D721Med (cell line): ENCODE results near the gene ARHGAP32.

Experiments used
- DNase-seq: peaks from one replicate; pipeline ENCODE4 v3.0.0; 2011; ENCODE audit warnings: low spot score; ENCODE audit not compliant: insufficient read length
- FAIRE-seq: peaks from 2 replicates; lab custom pipeline; 2011; peaks lifted over from hg19 to GRCh38; lab: Jason Lieb, UNC
- TF ChIP-seq, protein P1 (sequence below): IDR thresholded peaks from 2 replicates; pipeline ENCODE4 v1.5.1; 2012; ENCODE audit warnings: mild to moderate bottlenecking, control low read depth; ENCODE audit not compliant: insufficient read depth; ENCODE audit errors: missing control alignments

Gene ARHGAP32

DNA sequence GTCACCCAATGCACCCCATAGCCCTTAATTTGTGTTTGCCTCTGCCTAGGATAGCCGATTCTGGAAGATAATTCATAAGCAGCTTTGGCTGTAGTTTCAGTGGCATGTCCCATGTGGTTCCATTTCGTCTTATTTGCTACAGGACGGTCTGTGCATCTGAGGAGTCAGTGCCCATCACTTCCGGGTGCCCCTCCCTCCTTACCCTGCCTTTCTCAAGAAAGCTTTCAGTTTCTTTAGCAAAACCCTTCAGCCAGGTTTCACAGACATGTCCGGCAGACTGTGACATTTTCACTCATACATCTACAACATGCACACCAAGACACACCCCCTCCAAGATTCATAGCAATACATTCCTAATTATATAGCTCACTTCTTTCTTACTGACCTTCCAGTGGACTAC, 263.7 kb downstream of the ARHGAP32 start:
- TF ChIP-seq, protein P1, sequence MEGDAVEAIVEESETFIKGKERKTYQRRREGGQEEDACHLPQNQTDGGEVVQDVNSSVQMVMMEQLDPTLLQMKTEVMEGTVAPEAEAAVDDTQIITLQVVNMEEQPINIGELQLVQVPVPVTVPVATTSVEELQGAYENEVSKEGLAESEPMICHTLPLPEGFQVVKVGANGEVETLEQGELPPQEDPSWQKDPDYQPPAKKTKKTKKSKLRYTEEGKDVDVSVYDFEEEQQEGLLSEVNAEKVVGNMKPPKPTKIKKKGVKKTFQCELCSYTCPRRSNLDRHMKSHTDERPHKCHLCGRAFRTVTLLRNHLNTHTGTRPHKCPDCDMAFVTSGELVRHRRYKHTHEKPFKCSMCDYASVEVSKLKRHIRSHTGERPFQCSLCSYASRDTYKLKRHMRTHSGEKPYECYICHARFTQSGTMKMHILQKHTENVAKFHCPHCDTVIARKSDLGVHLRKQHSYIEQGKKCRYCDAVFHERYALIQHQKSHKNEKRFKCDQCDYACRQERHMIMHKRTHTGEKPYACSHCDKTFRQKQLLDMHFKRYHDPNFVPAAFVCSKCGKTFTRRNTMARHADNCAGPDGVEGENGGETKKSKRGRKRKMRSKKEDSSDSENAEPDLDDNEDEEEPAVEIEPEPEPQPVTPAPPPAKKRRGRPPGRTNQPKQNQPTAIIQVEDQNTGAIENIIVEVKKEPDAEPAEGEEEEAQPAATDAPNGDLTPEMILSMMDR = no peak
- FAIRE-seq = no peak

DNA sequence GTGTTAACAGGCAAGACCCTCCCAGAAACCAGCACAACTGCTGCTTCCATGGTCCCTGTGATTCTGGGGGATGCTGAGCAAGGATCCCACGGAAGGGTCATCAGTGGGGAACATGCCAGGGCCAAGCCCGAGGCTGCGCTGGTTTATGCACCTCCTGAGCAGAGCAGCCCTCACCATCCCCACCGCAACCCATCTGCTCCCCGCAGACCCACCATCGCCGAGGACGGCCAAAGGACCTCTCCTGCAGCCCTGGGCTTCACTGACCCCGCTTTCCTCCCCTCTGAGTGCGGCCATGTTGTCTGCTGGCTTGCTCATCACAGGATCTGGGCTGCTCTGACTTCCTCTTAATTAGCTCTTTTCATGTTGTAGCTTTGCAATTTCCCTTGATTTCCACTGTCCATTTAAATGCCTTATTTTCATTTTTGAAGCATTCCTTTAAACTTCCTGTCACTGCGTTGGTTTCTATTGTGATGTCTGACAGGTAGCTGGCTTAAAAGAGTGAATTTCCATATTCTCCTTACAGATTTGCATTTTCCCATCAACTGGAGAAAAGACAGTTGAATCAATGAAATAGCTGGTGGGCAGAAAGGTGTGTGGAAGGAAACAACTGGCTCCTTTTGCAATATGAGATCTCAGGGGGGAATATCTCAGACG, 264.3 kb downstream of the ARHGAP32 start:
- no peak for FAIRE-seq
- TF ChIP-seq, protein P1 = no peak
- no peak for DNase-seq

More for the DNA sequence above, 263.7 kb downstream of the ARHGAP32 start:
- no peak for DNase-seq

DNA sequence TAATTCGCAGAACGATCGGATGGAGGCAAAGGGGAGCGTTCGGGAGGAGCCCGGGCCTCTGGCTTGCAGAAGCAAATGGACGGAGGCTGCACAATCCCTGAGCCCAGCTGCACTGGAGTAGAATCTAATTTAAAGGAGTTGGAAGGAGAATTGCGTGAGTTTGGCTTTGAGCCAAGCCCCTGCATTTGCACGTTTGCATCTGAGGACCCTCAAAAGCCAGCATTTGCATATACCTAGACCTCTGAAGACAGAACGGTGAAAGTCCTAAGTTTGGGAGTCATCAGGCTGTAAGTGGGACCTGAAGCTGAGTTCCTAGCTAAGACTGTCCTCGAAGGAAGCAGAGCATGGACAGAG, 265.0 kb downstream of the ARHGAP32 start:
- DNase-seq (no peak), FAIRE-seq (no peak)

DNA sequence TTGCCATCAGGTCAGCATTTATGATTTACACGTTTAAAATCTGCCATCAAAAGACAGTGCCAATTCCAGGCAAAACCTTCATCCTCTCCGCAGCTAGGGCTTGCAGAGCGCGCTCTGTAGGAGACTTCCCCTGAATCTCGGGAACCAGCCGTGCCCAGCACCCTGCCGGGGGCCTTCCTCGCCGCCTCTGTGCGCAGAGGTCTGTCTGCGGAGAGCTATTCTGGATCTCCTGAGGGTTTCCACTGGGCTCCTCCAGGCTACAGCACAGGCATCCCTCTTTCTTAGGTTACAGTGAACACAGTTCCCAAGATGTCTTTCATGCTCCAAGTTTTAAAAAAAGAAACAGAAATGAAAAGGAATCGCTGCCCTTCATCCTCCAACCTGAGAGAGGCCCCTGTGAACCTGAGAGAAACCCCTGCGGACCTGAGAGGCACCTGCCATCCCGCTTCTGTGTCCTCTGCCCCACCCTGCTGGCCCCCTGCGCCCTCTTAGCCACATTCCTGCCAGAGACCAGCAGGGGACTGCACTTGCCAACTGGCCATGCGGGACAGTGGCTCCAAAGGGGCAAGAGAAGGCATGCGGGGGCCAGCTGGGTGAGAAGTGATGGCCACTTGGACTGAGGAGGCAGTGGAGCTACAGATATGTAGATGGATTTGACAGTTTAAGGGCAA, 265.6 kb downstream of the ARHGAP32 start:
- TF ChIP-seq, protein P1 = no peak
- DNase-seq (no peak), FAIRE-seq (no peak)

More for the DNA sequence above, 265.0 kb downstream of the ARHGAP32 start:
- TF ChIP-seq, protein P1 = no peak

DNA sequence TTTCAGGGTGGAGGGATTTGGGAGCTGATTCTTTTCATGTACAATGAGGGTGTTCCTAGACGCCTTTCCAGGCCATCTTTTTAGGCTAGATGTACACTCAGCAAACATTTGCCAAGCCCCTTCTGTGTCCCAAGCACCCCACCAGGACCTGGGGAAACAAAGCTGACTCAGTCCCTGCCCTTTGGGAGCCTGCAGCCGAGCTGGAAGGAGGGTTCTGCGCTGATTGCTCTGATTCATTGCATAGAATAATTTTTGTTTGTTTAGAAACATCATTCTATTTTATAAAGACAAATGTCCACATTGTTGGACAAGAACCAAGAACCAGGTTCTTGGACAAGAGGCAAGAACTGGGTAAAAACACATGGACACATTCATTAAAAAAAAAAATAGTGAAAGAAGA, 266.1 kb downstream of the ARHGAP32 start:
- no peak for FAIRE-seq

DNA sequence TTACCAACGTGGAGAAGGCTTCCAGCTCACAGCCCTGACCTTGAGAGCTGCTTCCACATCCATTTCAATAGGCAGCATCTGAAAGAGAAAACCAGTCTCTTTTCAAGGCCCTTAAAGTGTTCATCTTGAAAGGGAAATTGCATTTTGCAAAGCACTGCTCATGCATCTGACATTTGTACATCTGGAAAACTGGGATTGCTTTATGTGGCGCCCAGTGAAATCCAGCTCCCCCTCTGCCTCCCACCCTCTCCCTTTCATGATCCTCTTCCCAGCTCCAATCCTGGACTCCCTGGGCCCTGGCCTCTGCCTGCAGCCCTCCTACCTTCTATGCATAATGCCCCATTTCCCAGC, 266.9 kb downstream of the ARHGAP32 start:
- FAIRE-seq = no peak
- TF ChIP-seq, protein P1 = no peak
- no peak for DNase-seq

More for the DNA sequence above, 266.1 kb downstream of the ARHGAP32 start:
- TF ChIP-seq, protein P1 = no peak
- DNase-seq = no peak
